ENCODE data around the gene STON2. TPM values are rescaled to one million over a fixed set of nuclear protein-coding genes. Genes with fewer than 3 reads are reported as not detected.

The STON2 gene
- total RNA-seq, 4 donors from 2014 or later: 10.5 to 37.4 (median 14.8) TPM

- no peak for TF ChIP-seq CTCF (IDR thresholded peaks at IDR 0.05; ENCODE audit: low read depth)
Observed at GRCh38 chr14:81219210-81219758, 180.8 kb downstream of the STON2 start.

GRCh38 chr14:81211844-81212243, 188.3 kb downstream of the STON2 start:
- TF ChIP-seq CTCF (IDR thresholded peaks at IDR 0.05; ENCODE audit: low read depth): no peak

Small RNAs within 50 kb of the gene (small RNA-seq; reads per million reads assigned to genes)
- gene DYNLL1P1 (not detected), gene DYNLL1P2 (not detected)

Other genes with a start within 250 kb of the STON2 start
- 10 to 100 TPM; 23.4 to 34.1 (median 30.2) TPM for gene GTF2A1, start 179.4 kb downstream of the STON2 start, total RNA-seq
- gene SEL1L, start 133.5 kb upstream of the STON2 start, total RNA-seq: 100 to 1,000 TPM in 2 of 4 donors, 10 to 100 TPM in 2; 80.4 to 106 (median 94.9) TPM

Data from subcutaneous adipose tissue (tissue), 4 donors.